Keratinocyte (primary cell): ENCODE measurements around the gene PLS1. TPM values are rescaled to one million over a fixed set of nuclear protein-coding genes. Genes with fewer than 3 reads are reported as not detected.

Experiments
- DNase-seq: peaks from one replicate; pipeline ENCODE4 v3.0.0-alpha.2; 2011; ENCODE audit warnings: low read depth, missing footprints, low spot score
- FAIRE-seq: peaks from 2 replicates; lab custom pipeline; 2011; peaks lifted over from hg19 to GRCh38; lab: Jason Lieb, UNC
- H2AFZ ChIP-seq: 2 replicates; pipeline ENCODE4 v1.6.0; 2012; ENCODE audit warnings: low read length, control low read depth, inconsistent platforms; ENCODE audit not compliant: control insufficient read depth
- H3K27ac ChIP-seq: 2 replicates; pipeline ENCODE4 v1.5.1; 2011; ENCODE audit warnings: low read length; ENCODE audit not compliant: control insufficient read depth, insufficient read depth
- H3K27me3 ChIP-seq: 3 replicates; pipeline ENCODE4 v1.6.0; 2011; ENCODE audit warnings: low read length; ENCODE audit not compliant: control insufficient read depth, insufficient read depth; ENCODE audit errors: extremely low read depth
- H3K36me3 ChIP-seq, 2 experiments: 2 replicates in 1 of 2; 3 replicates in 1 of 2; pipeline ENCODE4 v1.5.1; 2011; ENCODE audit warnings: low read length in 2 of 2, mild to moderate bottlenecking in 1 of 2; ENCODE audit not compliant: control insufficient read depth in 2 of 2, insufficient read depth in 2 of 2; ENCODE audit errors: extremely low read depth in 1 of 2
- H3K4me1 ChIP-seq: 3 replicates; pipeline ENCODE4 v1.5.1; 2011; ENCODE audit warnings: low read length; ENCODE audit not compliant: control insufficient read depth, insufficient read depth; ENCODE audit errors: extremely low read depth
- H3K4me2 ChIP-seq: 3 replicates; pipeline ENCODE4 v1.6.0; 2011; ENCODE audit warnings: low read depth, low read length; ENCODE audit not compliant: control insufficient read depth, insufficient read depth; ENCODE audit errors: extremely low read depth
- H3K4me3 ChIP-seq, 3 experiments: fragments of 200-600 bp in 1 of 3; sonication (generic) in 1 of 3; 2 replicates in 2 of 3; 3 replicates in 1 of 3; pipeline ENCODE4 v1.5.1; 2011 to 2016; ENCODE audit warnings: low read length in 3 of 3, mild to moderate bottlenecking in 3 of 3, control low read depth in 2 of 3, inconsistent platforms in 1 of 3, low read depth in 1 of 3, mixed read lengths in 1 of 3, mixed run types in 1 of 3, moderate library complexity in 1 of 3; ENCODE audit not compliant: control insufficient read depth in 2 of 3, insufficient read depth in 2 of 3; ENCODE audit errors: extremely low read depth in 1 of 3
- H3K79me2 ChIP-seq: 2 replicates; pipeline ENCODE4 v1.6.0; 2012; ENCODE audit warnings: low read length; ENCODE audit not compliant: control insufficient read depth, insufficient read depth
- H3K9ac ChIP-seq: 3 replicates; pipeline ENCODE4 v1.6.0; 2011; ENCODE audit warnings: low read length; ENCODE audit not compliant: control insufficient read depth, insufficient read depth; ENCODE audit errors: extremely low read depth
- H3K9me1 ChIP-seq: 3 replicates; pipeline ENCODE4 v1.6.0; 2011; ENCODE audit warnings: low read length; ENCODE audit not compliant: control insufficient read depth, insufficient read depth; ENCODE audit errors: extremely low read depth
- H3K9me3 ChIP-seq: 2 replicates; pipeline ENCODE4 v1.5.1; 2012; ENCODE audit warnings: low read depth, low read length; ENCODE audit not compliant: control insufficient read depth
- H4K20me1 ChIP-seq: 3 replicates; pipeline ENCODE4 v1.6.0; 2011; ENCODE audit warnings: low read length; ENCODE audit not compliant: control insufficient read depth, insufficient read depth; ENCODE audit errors: extremely low read depth
- EZH2 ChIP-seq: IDR thresholded peaks from one replicate; pipeline ENCODE4 v1.6.1; 2012; ENCODE audit warnings: inconsistent platforms, mild to moderate bottlenecking, low read length, moderate library complexity
- dilution Hi-C: fragments of 300-500 bp; cut with MboI; formaldehyde crosslinking; loops from one replicate; pipeline ENCODE4 v1.7.0; 2020; ENCODE audit warnings: low sequenced_read_pairs; ENCODE audit not compliant: extremely low pct_ligation_motif_present
- polyA plus RNA-seq, 5 experiments: library from polyadenylated mRNA; depleted of rRNA in 3 of 5; stranded (reverse) in 3 of 5; stranded (forward) in 1 of 5; unstranded in 1 of 5; fragments of >200 nt; gene quantifications; 1 replicate in 1 of 5; 2 replicates in 3 of 5; 3 replicates in 1 of 5; pipeline versions ENCODE4 v1.2.1 to v1.2.3, GENCODE V29; 2011 to 2012; ENCODE audit warnings: missing spikeins in 2 of 5, low read depth in 1 of 5, low replicate concordance in 1 of 5
- TF ChIP-seq, protein P1 (sequence below), 3 experiments: IDR thresholded peaks in 1 of 3; conservative IDR thresholded peaks in 1 of 3; optimal IDR thresholded peaks in 1 of 3; 2 replicates in 2 of 3; 3 replicates in 1 of 3; pipeline versions ENCODE3 to v1.5.1; 2011; ENCODE audit warnings: low read length in 3 of 3, mild to moderate bottlenecking in 3 of 3, moderate library complexity in 2 of 3, control low read depth in 1 of 3, inconsistent platforms in 1 of 3; ENCODE audit not compliant: insufficient read depth in 2 of 3; ENCODE audit errors: extremely low read depth in 1 of 3

PLS1 gene
- polyA plus RNA-seq, 1 donor (not counting 4 experiments of a cell fraction or from before 2014, with no cell fraction given) = 13.9 TPM

DNA sequence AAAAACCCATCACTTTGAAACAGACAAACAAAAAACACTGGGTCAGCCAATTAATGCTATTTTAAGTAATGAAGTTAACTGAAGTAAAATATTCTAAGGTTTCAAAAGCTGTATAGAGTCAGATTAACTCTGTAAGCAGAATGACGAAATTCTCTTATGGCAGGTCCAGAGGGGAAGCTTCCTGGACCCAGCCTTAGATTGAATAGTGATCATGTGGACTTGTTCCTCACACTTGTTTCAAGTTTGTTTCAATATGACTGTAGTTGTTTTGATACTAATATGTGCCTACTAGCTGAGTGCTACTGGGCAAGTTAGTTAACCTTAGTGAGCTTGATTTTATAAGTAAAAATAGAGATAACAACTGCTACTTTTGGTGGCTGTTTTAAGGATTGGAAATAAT is 32.6 kb downstream of the PLS1 start:
- Histone ChIP-seq H3K9ac (no peak overlapping the region), H3K27ac (no peak overlapping the region), H3K4me3 (no peak overlapping the region), H3K9me1 (no peaks in the 10 kb centered on the region), H3K36me3 (no peaks in the 10 kb centered on the region), H3K9me3 (no peaks in the 10 kb centered on the region), H2AFZ (no peak overlapping the region), H3K79me2 (no peaks in the 10 kb centered on the region), H3K4me1 (no peaks in the 10 kb centered on the region), H3K4me2 (no peak overlapping the region), H4K20me1 (no peaks in the 10 kb centered on the region), H3K27me3 (no peaks in the 10 kb centered on the region)
- DNase-seq (no peak), FAIRE-seq (peak; percentile 36)
- dilution Hi-C loops = no loop called here
- no peak for TF ChIP-seq EZH2
- TF ChIP-seq, protein P1, sequence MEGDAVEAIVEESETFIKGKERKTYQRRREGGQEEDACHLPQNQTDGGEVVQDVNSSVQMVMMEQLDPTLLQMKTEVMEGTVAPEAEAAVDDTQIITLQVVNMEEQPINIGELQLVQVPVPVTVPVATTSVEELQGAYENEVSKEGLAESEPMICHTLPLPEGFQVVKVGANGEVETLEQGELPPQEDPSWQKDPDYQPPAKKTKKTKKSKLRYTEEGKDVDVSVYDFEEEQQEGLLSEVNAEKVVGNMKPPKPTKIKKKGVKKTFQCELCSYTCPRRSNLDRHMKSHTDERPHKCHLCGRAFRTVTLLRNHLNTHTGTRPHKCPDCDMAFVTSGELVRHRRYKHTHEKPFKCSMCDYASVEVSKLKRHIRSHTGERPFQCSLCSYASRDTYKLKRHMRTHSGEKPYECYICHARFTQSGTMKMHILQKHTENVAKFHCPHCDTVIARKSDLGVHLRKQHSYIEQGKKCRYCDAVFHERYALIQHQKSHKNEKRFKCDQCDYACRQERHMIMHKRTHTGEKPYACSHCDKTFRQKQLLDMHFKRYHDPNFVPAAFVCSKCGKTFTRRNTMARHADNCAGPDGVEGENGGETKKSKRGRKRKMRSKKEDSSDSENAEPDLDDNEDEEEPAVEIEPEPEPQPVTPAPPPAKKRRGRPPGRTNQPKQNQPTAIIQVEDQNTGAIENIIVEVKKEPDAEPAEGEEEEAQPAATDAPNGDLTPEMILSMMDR (optimal IDR thresholded peaks at IDR 0.05 in 1 of 3, IDR thresholded peaks at IDR 0.05 in 1 of 3, conservative IDR thresholded peaks at IDR 0.05 in 1 of 3; ENCODE audit: extremely low read depth in 1 of 3, insufficient read depth in 2 of 3, low read length in 3 of 3) = no peak

DNA sequence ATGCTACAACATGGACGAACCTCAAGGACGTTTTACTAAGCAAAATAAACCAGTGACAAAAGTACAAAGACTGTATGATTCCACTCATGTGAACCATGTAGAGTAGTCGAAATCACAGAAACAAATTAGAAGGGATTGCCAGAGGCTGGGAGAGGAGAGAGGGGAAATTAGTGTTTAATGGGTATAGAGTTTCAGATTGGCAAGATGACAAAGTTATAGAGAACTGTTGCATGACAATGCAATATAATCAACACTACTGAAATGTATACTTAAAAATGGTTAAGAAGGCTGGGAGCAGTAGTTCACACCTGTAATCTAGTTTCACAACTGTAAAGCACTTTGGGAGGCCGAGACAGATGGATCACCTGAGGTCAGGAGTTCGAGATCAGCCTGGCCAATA is 36.9 kb downstream of the PLS1 start:
- no peak overlapping the region for H3K9ac ChIP-seq
- no peak overlapping the region for H3K4me3 ChIP-seq
- FAIRE-seq (no peak), DNase-seq (no peak)
- H2AFZ ChIP-seq = no peak overlapping the region
- H3K9me1 ChIP-seq = no peaks in the 10 kb centered on the region
- TF ChIP-seq, protein P1 (optimal IDR thresholded peaks at IDR 0.05 in 1 of 3, IDR thresholded peaks at IDR 0.05 in 1 of 3, conservative IDR thresholded peaks at IDR 0.05 in 1 of 3; ENCODE audit: extremely low read depth in 1 of 3, insufficient read depth in 2 of 3, low read length in 3 of 3) = no peak
- no peak for TF ChIP-seq EZH2
- H3K79me2 ChIP-seq = no peaks in the 10 kb centered on the region
- no peaks in the 10 kb centered on the region for H4K20me1 ChIP-seq
- H3K27ac ChIP-seq = no peak overlapping the region
- no peaks in the 10 kb centered on the region for H3K9me3 ChIP-seq
- H3K36me3 ChIP-seq = no peaks in the 10 kb centered on the region
- no peak overlapping the region for H3K4me2 ChIP-seq
- H3K27me3 ChIP-seq = no peaks in the 10 kb centered on the region
- H3K4me1 ChIP-seq = no peaks in the 10 kb centered on the region
- dilution Hi-C loops = no loop called here
